ENCODE measurements around the gene C22orf31.

DNA sequence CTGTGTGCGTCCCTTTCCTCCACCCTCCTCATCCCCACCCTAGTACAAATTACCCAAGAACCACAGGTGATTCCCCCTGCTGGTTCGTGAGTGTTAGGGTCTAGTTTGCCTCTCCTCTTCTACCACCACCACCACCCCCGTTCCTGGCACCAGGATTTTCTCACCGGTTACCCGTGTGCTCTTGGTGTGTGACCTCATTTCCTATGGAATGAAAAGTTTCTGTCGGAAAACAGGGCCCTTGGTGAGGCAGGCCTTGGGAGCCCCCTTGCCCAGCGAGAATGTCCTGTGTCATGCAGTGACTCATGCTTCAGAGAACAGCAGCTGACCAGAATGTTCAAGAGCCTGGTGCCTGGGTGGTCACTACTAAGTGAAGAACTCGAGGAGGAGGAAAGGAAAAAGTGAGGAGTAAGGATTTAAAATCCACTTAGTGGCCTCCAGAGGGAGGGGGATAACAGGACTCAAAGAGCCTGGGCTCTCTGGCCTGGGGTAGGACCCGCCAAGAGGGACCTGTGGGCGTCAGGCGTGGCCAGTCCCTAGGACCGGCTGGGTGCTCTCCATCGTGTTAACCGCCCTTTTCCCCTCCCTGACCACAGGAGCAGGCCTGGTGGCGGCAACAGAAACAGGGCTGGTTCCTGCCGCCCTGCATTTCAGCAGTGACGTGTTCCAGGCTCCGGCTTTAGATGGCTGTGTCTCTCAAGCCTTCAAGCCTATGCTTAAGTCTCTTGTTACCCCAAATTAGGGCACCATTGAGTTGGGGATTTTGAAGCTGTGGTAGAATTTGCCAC, 30.2 kb downstream of the C22orf31 start:
- TF ChIP-seq, protein P1, sequence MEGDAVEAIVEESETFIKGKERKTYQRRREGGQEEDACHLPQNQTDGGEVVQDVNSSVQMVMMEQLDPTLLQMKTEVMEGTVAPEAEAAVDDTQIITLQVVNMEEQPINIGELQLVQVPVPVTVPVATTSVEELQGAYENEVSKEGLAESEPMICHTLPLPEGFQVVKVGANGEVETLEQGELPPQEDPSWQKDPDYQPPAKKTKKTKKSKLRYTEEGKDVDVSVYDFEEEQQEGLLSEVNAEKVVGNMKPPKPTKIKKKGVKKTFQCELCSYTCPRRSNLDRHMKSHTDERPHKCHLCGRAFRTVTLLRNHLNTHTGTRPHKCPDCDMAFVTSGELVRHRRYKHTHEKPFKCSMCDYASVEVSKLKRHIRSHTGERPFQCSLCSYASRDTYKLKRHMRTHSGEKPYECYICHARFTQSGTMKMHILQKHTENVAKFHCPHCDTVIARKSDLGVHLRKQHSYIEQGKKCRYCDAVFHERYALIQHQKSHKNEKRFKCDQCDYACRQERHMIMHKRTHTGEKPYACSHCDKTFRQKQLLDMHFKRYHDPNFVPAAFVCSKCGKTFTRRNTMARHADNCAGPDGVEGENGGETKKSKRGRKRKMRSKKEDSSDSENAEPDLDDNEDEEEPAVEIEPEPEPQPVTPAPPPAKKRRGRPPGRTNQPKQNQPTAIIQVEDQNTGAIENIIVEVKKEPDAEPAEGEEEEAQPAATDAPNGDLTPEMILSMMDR (IDR thresholded peaks at IDR 0.05; ENCODE audit: low read depth, low read length, poor library complexity, severe bottlenecking) = no peak
- TF ChIP-seq EZH2phosphoT487 (IDR thresholded peaks at IDR 0.05; ENCODE audit: borderline replicate concordance, low read length) = no peak

Data from DOHH2 (cell line).